Astrocyte (in vitro differentiated cells and primary cell): Measurements from ENCODE around the gene S100A9. TPM values are rescaled to one million over a fixed set of nuclear protein-coding genes. Genes with fewer than 3 reads are reported as not detected.

Experiments used
- DNase-seq: peaks from one replicate; pipeline ENCODE4 v3.0.0-alpha.2; 2010; ENCODE audit warnings: low read depth
- FAIRE-seq: peaks from 2 replicates; lab custom pipeline; 2011; peaks lifted over from hg19 to GRCh38; lab: Jason Lieb, UNC
- H2AFZ ChIP-seq: 2 replicates; pipeline ENCODE4 v1.6.0; 2012; ENCODE audit warnings: low read depth, low read length, inconsistent platforms
- H3K27ac ChIP-seq: 2 replicates; pipeline ENCODE4 v1.5.1; 2011; ENCODE audit warnings: low read depth, low read length, inconsistent platforms
- H3K27me3 ChIP-seq: 2 replicates; pipeline ENCODE4 v1.6.0; 2011; ENCODE audit warnings: low read length, inconsistent platforms; ENCODE audit not compliant: insufficient read depth
- H3K36me3 ChIP-seq: 2 replicates; pipeline ENCODE4 v1.5.1; 2011; ENCODE audit warnings: low read length, inconsistent platforms; ENCODE audit not compliant: insufficient read depth
- H3K4me1 ChIP-seq: 2 replicates; pipeline ENCODE4 v1.5.1; 2011; ENCODE audit warnings: low read length, inconsistent platforms; ENCODE audit not compliant: insufficient read depth
- H3K4me2 ChIP-seq: 2 replicates; pipeline ENCODE4 v1.6.0; 2012; ENCODE audit warnings: low read length, inconsistent platforms
- H3K4me3 ChIP-seq: 2 replicates; pipeline ENCODE4 v1.5.1; 2011; ENCODE audit warnings: low read depth, mild to moderate bottlenecking, low read length, inconsistent platforms; ENCODE audit not compliant: insufficient read depth
- H3K79me2 ChIP-seq: 2 replicates; pipeline ENCODE4 v1.6.0; 2012; ENCODE audit warnings: mild to moderate bottlenecking, low read length, inconsistent platforms; ENCODE audit not compliant: insufficient read depth
- H3K9ac ChIP-seq: 2 replicates; pipeline ENCODE4 v1.6.0; 2012; ENCODE audit warnings: mild to moderate bottlenecking, low read length, inconsistent platforms
- H3K9me3 ChIP-seq: 2 replicates; pipeline ENCODE4 v1.5.1; 2012; ENCODE audit warnings: low read depth, mild to moderate bottlenecking, low read length, inconsistent platforms; ENCODE audit not compliant: insufficient read depth
- H4K20me1 ChIP-seq: 2 replicates; pipeline ENCODE4 v1.6.0; 2012; ENCODE audit warnings: low read length, inconsistent platforms; ENCODE audit not compliant: insufficient read depth
- H3K27ac Mint-ChIP-seq: one replicate; pipeline ENCODE4 v1.8.0; 2021; ENCODE audit warnings: mild to moderate bottlenecking, mixed read lengths; ENCODE audit not compliant: unreplicated experiment
- H3K27me3 Mint-ChIP-seq: one replicate; pipeline ENCODE4 v1.8.0; 2021; ENCODE audit warnings: low read depth, mixed read lengths; ENCODE audit not compliant: unreplicated experiment
- H3K36me3 Mint-ChIP-seq: one replicate; pipeline ENCODE4 v1.8.0; 2021; ENCODE audit warnings: low read depth, mixed read lengths; ENCODE audit not compliant: unreplicated experiment
- H3K4me1 Mint-ChIP-seq: one replicate; pipeline ENCODE4 v1.8.0; 2021; ENCODE audit warnings: low read depth, mixed read lengths; ENCODE audit not compliant: unreplicated experiment
- H3K4me3 Mint-ChIP-seq: one replicate; pipeline ENCODE4 v1.8.0; 2021; ENCODE audit warnings: mild to moderate bottlenecking, moderate library complexity, mixed read lengths; ENCODE audit not compliant: unreplicated experiment
- H3K9me3 Mint-ChIP-seq: one replicate; pipeline ENCODE4 v1.8.0; 2021; ENCODE audit warnings: mild to moderate bottlenecking, mixed read lengths; ENCODE audit not compliant: unreplicated experiment
- EZH2 ChIP-seq: IDR thresholded peaks from 2 replicates; pipeline ENCODE4 v1.6.1; 2012; ENCODE audit warnings: mild to moderate bottlenecking, low read length, inconsistent platforms; ENCODE audit not compliant: insufficient read depth
- total RNA-seq: library from RNA; stranded (reverse); gene quantifications from 2 replicates; pipeline ENCODE4 v1.2.1, GENCODE V29; 2021
- TF ChIP-seq, protein P1 (sequence below): IDR thresholded peaks from 2 replicates; pipeline ENCODE4 v1.5.1; 2011; ENCODE audit warnings: low read depth, mild to moderate bottlenecking, inconsistent platforms, low read length, moderate library complexity; ENCODE audit not compliant: insufficient read depth

Gene S100A9
- total RNA-seq, 1 donor from 2014 or later, result 1.8 TPM

DNA sequence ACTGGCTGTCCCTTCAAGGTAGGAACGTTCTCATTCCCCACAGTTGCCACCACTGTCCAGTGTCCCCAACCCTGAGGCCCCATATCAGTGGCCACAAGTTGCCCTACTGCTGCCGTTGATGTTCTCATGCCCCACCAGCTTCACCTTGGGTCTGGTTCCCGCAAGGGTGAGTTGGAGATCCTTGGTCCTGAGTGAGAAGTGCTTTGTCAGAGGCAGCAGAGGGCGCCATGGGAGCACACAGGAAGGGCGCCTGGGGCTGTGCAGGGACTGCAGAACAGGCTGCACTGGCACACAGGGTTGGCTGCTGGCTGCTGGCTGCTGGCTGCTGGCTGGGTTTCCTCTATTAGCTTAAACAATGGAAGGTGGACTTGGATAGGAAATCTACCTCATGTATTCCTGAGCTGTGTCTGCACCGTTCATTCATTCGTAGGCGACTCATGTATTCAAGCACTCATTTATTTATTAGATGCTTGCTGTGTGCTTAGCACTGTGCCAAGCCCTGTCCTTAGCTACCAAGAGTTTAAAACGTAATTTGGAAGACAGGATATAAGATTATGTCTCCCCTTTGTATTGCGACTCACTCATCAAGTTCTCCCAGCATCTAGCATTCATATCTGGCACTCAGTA, 2.1 kb upstream of the S100A9 start:
- Histone ChIP-seq H3K9me3 (no peaks in the 10 kb centered on the region), H3K4me3 (no peak overlapping the region), H3K9ac (no peak overlapping the region), H3K4me2 (no peak overlapping the region), H4K20me1 (no peaks in the 10 kb centered on the region), H2AFZ (no peak overlapping the region), H3K27ac (no peak overlapping the region), H3K36me3 (no peaks in the 10 kb centered on the region), H3K4me1 (no peaks in the 10 kb centered on the region), H3K27me3 (peaks cover 5% of the 10 kb centered on the region), H3K79me2 (no peaks in the 10 kb centered on the region)
- Mint-ChIP-seq H3K27me3 (peaks cover 34% of the 10 kb centered on the region), H3K36me3 (peaks cover 1% of the 10 kb centered on the region), H3K4me3 (no peak overlapping the region), H3K9me3 (no peaks in the 10 kb centered on the region), H3K4me1 (no peaks in the 10 kb centered on the region), H3K27ac (no peak overlapping the region)
- peak; percentile 25 for DNase-seq
- no peak for FAIRE-seq
- TF ChIP-seq, protein P1, sequence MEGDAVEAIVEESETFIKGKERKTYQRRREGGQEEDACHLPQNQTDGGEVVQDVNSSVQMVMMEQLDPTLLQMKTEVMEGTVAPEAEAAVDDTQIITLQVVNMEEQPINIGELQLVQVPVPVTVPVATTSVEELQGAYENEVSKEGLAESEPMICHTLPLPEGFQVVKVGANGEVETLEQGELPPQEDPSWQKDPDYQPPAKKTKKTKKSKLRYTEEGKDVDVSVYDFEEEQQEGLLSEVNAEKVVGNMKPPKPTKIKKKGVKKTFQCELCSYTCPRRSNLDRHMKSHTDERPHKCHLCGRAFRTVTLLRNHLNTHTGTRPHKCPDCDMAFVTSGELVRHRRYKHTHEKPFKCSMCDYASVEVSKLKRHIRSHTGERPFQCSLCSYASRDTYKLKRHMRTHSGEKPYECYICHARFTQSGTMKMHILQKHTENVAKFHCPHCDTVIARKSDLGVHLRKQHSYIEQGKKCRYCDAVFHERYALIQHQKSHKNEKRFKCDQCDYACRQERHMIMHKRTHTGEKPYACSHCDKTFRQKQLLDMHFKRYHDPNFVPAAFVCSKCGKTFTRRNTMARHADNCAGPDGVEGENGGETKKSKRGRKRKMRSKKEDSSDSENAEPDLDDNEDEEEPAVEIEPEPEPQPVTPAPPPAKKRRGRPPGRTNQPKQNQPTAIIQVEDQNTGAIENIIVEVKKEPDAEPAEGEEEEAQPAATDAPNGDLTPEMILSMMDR, result peak; percentile 24
- no peak for TF ChIP-seq EZH2

DNA sequence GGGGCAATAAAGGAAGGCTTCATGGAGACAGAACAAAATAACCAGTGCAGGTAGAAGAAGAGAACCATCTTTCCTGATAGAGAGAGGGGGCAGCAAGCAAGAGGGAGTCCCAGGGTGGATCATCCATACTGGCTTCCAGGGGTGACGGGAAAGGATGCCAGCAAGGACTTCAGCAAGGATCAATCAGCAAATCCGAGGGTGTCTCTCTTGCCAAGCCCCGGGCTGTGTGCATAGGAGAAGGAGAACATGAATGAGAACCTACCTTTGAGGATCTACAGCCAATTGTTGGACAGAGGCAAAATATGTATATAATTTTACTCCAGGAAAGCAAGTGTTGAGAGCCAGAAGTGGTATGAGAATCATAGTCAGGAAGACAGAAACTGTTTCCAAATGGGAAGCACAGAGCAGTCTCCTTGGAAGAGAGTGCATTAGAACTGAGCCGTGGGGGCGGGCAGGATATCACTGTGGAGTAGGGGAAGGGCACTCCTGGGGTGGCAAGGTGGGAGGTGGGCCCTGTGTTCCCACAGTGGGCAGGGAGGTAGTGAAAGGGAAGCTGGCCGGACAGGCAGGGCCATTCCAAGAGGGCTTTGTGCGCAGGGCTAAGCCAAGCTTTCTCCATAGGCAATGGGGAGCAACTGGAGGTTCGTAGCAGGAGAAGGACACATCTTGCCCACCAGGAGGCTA, 1.1 kb upstream of the S100A9 start:
- Mint-ChIP-seq H3K9me3 (no peaks in the 10 kb centered on the region), H3K4me1 (no peaks in the 10 kb centered on the region), H3K36me3 (peaks cover 1% of the 10 kb centered on the region), H3K27me3 (peaks cover 40% of the 10 kb centered on the region), H3K27ac (no peak overlapping the region), H3K4me3 (no peak overlapping the region)
- Histone ChIP-seq H3K9me3 (no peaks in the 10 kb centered on the region), H4K20me1 (no peaks in the 10 kb centered on the region), H3K79me2 (no peaks in the 10 kb centered on the region), H3K9ac (no peak overlapping the region), H2AFZ (no peak overlapping the region), H3K36me3 (no peaks in the 10 kb centered on the region), H3K4me2 (no peak overlapping the region), H3K4me1 (no peaks in the 10 kb centered on the region), H3K4me3 (no peak overlapping the region), H3K27ac (no peak overlapping the region), H3K27me3 (no peaks in the 10 kb centered on the region)
- TF ChIP-seq, protein P1, result no peak
- TF ChIP-seq EZH2, result no peak
- DNase-seq (no peak), FAIRE-seq (no peak)
